HEK293T (cell line): ENCODE results near the gene CDH12.

Source experiments
- CTBP1 ChIP-seq: fragments of 450-650 bp; IDR thresholded peaks from 2 replicates; pipeline ENCODE4 v1.6.1; 2016; ENCODE audit warnings: borderline replicate concordance
- ELF4 ChIP-seq: fragments of 450-650 bp; IDR thresholded peaks from 2 replicates; pipeline ENCODE4 v1.6.1; 2017; ENCODE audit warnings: antibody characterized with exemption
- FOXK2 ChIP-seq: fragments of 450-650 bp; IDR thresholded peaks from 2 replicates; pipeline ENCODE4 v1.6.1; 2016; ENCODE audit warnings: mild to moderate bottlenecking
- HDGF ChIP-seq: fragments of 450-650 bp; IDR thresholded peaks from 2 replicates; pipeline ENCODE4 v1.6.1; 2017; ENCODE audit warnings: antibody characterized with exemption, borderline replicate concordance
- LEF1 ChIP-seq: fragments of 450-650 bp; IDR thresholded peaks from 2 replicates; pipeline ENCODE4 v1.6.1; 2017; ENCODE audit warnings: mild to moderate bottlenecking, borderline replicate concordance
- NFRKB ChIP-seq: fragments of 450-650 bp; IDR thresholded peaks from 2 replicates; pipeline ENCODE4 v1.6.1; 2016; ENCODE audit warnings: mild to moderate bottlenecking, moderate library complexity
- SP1 ChIP-seq: fragments of 450-650 bp; IDR thresholded peaks from 2 replicates; pipeline ENCODE4 v1.6.1; 2017
- SUZ12 ChIP-seq: fragments of 450-650 bp; IDR thresholded peaks from 2 replicates; pipeline ENCODE4 v1.6.1; 2016; ENCODE audit warnings: mild to moderate bottlenecking
- ZNF384 ChIP-seq: fragments of 450-650 bp; IDR thresholded peaks from 2 replicates; pipeline ENCODE4 v1.6.1; 2016
- TF ChIP-seq, protein P1 (sequence below): fragments of 450-650 bp; IDR thresholded peaks from 2 replicates; pipeline ENCODE4 v1.6.1; 2016

DNA sequence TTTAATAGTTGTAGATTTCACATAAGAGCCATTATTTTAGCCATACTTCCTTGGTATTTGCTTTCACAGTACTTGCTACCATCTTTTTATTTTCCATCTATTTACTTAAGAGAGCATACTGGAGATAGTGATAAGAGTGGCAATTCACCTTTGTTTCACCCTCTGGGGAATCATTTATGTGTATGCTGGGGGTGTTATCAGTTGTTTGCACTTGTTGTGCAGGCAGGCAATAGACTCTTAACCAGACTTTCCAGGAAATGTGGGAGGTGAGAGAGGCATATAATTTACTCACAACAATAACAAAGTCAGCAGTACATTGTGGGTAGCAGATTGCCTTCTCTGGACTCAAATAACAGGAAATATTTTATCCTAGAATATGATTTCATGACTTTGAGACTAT, 1018.3 kb downstream of the CDH12 start:
- TF ChIP-seq ELF4: no peak
- TF ChIP-seq CTBP1: no peak
- no peak for TF ChIP-seq NFRKB
- TF ChIP-seq ZNF384: no peak
- no peak for TF ChIP-seq HDGF
- TF ChIP-seq SP1: no peak
- no peak for TF ChIP-seq SUZ12
- no peak for TF ChIP-seq FOXK2
- TF ChIP-seq LEF1: no peak
- TF ChIP-seq, protein P1, sequence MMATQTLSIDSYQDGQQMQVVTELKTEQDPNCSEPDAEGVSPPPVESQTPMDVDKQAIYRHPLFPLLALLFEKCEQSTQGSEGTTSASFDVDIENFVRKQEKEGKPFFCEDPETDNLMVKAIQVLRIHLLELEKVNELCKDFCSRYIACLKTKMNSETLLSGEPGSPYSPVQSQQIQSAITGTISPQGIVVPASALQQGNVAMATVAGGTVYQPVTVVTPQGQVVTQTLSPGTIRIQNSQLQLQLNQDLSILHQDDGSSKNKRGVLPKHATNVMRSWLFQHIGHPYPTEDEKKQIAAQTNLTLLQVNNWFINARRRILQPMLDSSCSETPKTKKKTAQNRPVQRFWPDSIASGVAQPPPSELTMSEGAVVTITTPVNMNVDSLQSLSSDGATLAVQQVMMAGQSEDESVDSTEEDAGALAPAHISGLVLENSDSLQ: no peak
